ENCODE results near the gene MAGED4B. TPM values are rescaled to one million over a fixed set of nuclear protein-coding genes. Genes with fewer than 3 reads are reported as not detected.
"Not testable (repeated sequence)": the region's sequence is repeated elsewhere in the genome, so short reads cannot be mapped to it uniquely, and the experiment has no call there.

The MAGED4B gene
- 131 and 134 TPM in 2 replicates for total RNA-seq
- long read RNA-seq, transcript MAGED4B-211 (13 exons, 2,482 nt), result minor isoform, 20 of 120 reads
- long read RNA-seq, transcript MAGED4B-201 (13 exons, 2,578 nt), result major isoform, 49 of 120 reads
- long read RNA-seq, partial matches to known transcripts, result 22 of 120 reads
- long read RNA-seq, other reads (novel, unspliced or antisense), result 26 of 120 reads

- not testable (repeated sequence) for DNase-seq (ENCODE audit: extremely low spot score, unreplicated experiment); H3K4me1 Mint-ChIP-seq (ENCODE audit: unreplicated experiment); H3K36me3 Mint-ChIP-seq (ENCODE audit: unreplicated experiment); H3K9me3 Mint-ChIP-seq (ENCODE audit: unreplicated experiment); H3K4me3 Mint-ChIP-seq (ENCODE audit: unreplicated experiment); H3K27me3 Mint-ChIP-seq (ENCODE audit: unreplicated experiment); H3K27ac Mint-ChIP-seq (ENCODE audit: unreplicated experiment)
Observed at GRCh38 chrX:52068666-52069640, at the start of gene MAGED4B. Gene MAGED4B, minus strand, starts transcription at chrX:52069183. Its CDS starts 1,011 bp downstream, at chrX:52068172.

GRCh38 chrX:52118262-52118661 lies 49.3 kb upstream of the MAGED4B start:
- Mint-ChIP-seq H3K4me1 (ENCODE audit: unreplicated experiment) (no peaks in the 10 kb centered on the region), H3K9me3 (ENCODE audit: unreplicated experiment) (peaks cover 28% of the 10 kb centered on the region), H3K36me3 (ENCODE audit: unreplicated experiment) (no peaks in the 10 kb centered on the region), H3K27ac (ENCODE audit: unreplicated experiment) (no peak overlapping the region), H3K27me3 (ENCODE audit: unreplicated experiment) (no peaks in the 10 kb centered on the region), H3K4me3 (ENCODE audit: unreplicated experiment) (no peak overlapping the region)
- DNase-seq (ENCODE audit: extremely low spot score, unreplicated experiment), result no peak
- no peak for TF ChIP-seq CTCF (IDR thresholded peaks at IDR 0.05)

GRCh38 chrX:52082578-52082977 lies 13.6 kb upstream of the MAGED4B start:
- peaks cover 10% of the 10 kb centered on the region for H3K9me3 Mint-ChIP-seq (ENCODE audit: unreplicated experiment)
- no peak for DNase-seq (ENCODE audit: extremely low spot score, unreplicated experiment)
- no peaks in the 10 kb centered on the region for H3K36me3 Mint-ChIP-seq (ENCODE audit: unreplicated experiment)
- H3K27me3 Mint-ChIP-seq (ENCODE audit: unreplicated experiment), result peaks cover 11% of the 10 kb centered on the region
- no peak overlapping the region for H3K4me3 Mint-ChIP-seq (ENCODE audit: unreplicated experiment)
- peaks cover 2% of the 10 kb centered on the region for H3K4me1 Mint-ChIP-seq (ENCODE audit: unreplicated experiment)
- H3K27ac Mint-ChIP-seq (ENCODE audit: unreplicated experiment), result no peak overlapping the region
- TF ChIP-seq CTCF (IDR thresholded peaks at IDR 0.05), result no peak

- H3K27ac Mint-ChIP-seq (ENCODE audit: unreplicated experiment), result no peak overlapping the region
- H3K9me3 Mint-ChIP-seq (ENCODE audit: unreplicated experiment), result peaks cover 5% of the 10 kb centered on the region
- no peak overlapping the region for H3K4me3 Mint-ChIP-seq (ENCODE audit: unreplicated experiment)
- no peak for DNase-seq (ENCODE audit: extremely low spot score, unreplicated experiment)
- peaks cover 2% of the 10 kb centered on the region for H3K4me1 Mint-ChIP-seq (ENCODE audit: unreplicated experiment)
- H3K27me3 Mint-ChIP-seq (ENCODE audit: unreplicated experiment), result peaks cover 11% of the 10 kb centered on the region
- H3K36me3 Mint-ChIP-seq (ENCODE audit: unreplicated experiment), result no peaks in the 10 kb centered on the region
- TF ChIP-seq CTCF (IDR thresholded peaks at IDR 0.05), result no peak
Observed at GRCh38 chrX:52078131-52078530, 9.1 kb upstream of the MAGED4B start.

GRCh38 chrX:52042288-52042687 lies 26.7 kb downstream of the MAGED4B start:
- H3K4me3 Mint-ChIP-seq (ENCODE audit: unreplicated experiment); DNase-seq (ENCODE audit: extremely low spot score, unreplicated experiment); H3K9me3 Mint-ChIP-seq (ENCODE audit: unreplicated experiment); H3K27ac Mint-ChIP-seq (ENCODE audit: unreplicated experiment); H3K4me1 Mint-ChIP-seq (ENCODE audit: unreplicated experiment); H3K27me3 Mint-ChIP-seq (ENCODE audit: unreplicated experiment); H3K36me3 Mint-ChIP-seq (ENCODE audit: unreplicated experiment): not testable (repeated sequence)

- no peak overlapping the region for H3K27ac Mint-ChIP-seq (ENCODE audit: unreplicated experiment)
- H3K36me3 Mint-ChIP-seq (ENCODE audit: unreplicated experiment), result no peaks in the 10 kb centered on the region
- TF ChIP-seq CTCF (IDR thresholded peaks at IDR 0.05), result no peak
- no peak for DNase-seq (ENCODE audit: extremely low spot score, unreplicated experiment)
- no peaks in the 10 kb centered on the region for H3K4me1 Mint-ChIP-seq (ENCODE audit: unreplicated experiment)
- H3K4me3 Mint-ChIP-seq (ENCODE audit: unreplicated experiment), result no peak overlapping the region
- H3K9me3 Mint-ChIP-seq (ENCODE audit: unreplicated experiment), result peaks cover 10% of the 10 kb centered on the region
- H3K27me3 Mint-ChIP-seq (ENCODE audit: unreplicated experiment), result peaks cover 5% of the 10 kb centered on the region
Observed at GRCh38 chrX:52034211-52034610, 34.8 kb downstream of the MAGED4B start.

All from osteocyte (in vitro differentiated cells).